Caco-2 (cell line): ENCODE data around the gene CLEC4M. TPM values are rescaled to one million over a fixed set of nuclear protein-coding genes. Genes with fewer than 3 reads are reported as not detected.

ENCODE experiments used
- BruUV-seq: library from RNA; stranded (reverse); fragments of 400-500 nt; replicated peaks from 2 replicates; lab custom pipeline; 2021; lab: Mats Ljungman, UMichigan
- CTCF ChIA-PET: fragments of 300-600 bp; sonication (Branson Sonifier 250); formaldehyde crosslinking; loops from one replicate; lab custom pipeline; 2022; ENCODE audit warnings: antibody characterized with exemption; lab: Charles Lee
- POLR2A ChIA-PET: fragments of 300-600 bp; sonication (Branson Sonifier 250); formaldehyde crosslinking; loops from one replicate; lab custom pipeline; 2022; ENCODE audit warnings: antibody characterized with exemption; lab: Charles Lee
- DNase-seq, 2 experiments: peaks; one replicate each; pipeline versions ENCODE4 v3.0.0 to v3.0.0-alpha.2; 2020 to 2022
- H3K27me3 ChIP-seq: replicated peaks from 2 replicates; pipeline ENCODE4 v1.6.0; 2011; ENCODE audit warnings: low read length; ENCODE audit not compliant: control insufficient read depth, insufficient read depth
- H3K36me3 ChIP-seq: 2 replicates; pipeline ENCODE4 v1.5.1; 2011; ENCODE audit warnings: low read length; ENCODE audit not compliant: control insufficient read depth, insufficient read depth
- H3K4me1 ChIP-seq: fragments of 250-450 bp; sonication (Bioruptor Pico); 2 replicates; pipeline ENCODE4 v1.5.1; 2020; ENCODE audit warnings: mild to moderate bottlenecking
- H3K4me3 ChIP-seq: 2 replicates; pipeline ENCODE4 v1.5.1; 2011; ENCODE audit warnings: low read depth, mild to moderate bottlenecking, control low read depth, low read length
- H3K9me3 ChIP-seq: fragments of 250-450 bp; sonication (Bioruptor Pico); 2 replicates; pipeline ENCODE4 v1.5.1; 2020; ENCODE audit warnings: mild to moderate bottlenecking, moderate library complexity
- H3K27ac Mint-ChIP-seq: one replicate; pipeline ENCODE4 v1.8.0; 2022; ENCODE audit warnings: mixed read lengths; ENCODE audit not compliant: unreplicated experiment
- H3K27me3 Mint-ChIP-seq: one replicate; pipeline ENCODE4 v1.8.0; 2022; ENCODE audit warnings: mixed read lengths; ENCODE audit not compliant: insufficient read depth, unreplicated experiment
- H3K36me3 Mint-ChIP-seq: one replicate; pipeline ENCODE4 v1.8.0; 2022; ENCODE audit warnings: mild to moderate bottlenecking, mixed read lengths; ENCODE audit not compliant: insufficient read depth, unreplicated experiment
- H3K4me1 Mint-ChIP-seq: one replicate; pipeline ENCODE4 v1.8.0; 2022; ENCODE audit warnings: low read depth, mixed read lengths; ENCODE audit not compliant: unreplicated experiment
- H3K4me3 Mint-ChIP-seq: one replicate; pipeline ENCODE4 v1.8.0; 2022; ENCODE audit warnings: mild to moderate bottlenecking, moderate library complexity, mixed read lengths; ENCODE audit not compliant: unreplicated experiment
- H3K9me3 Mint-ChIP-seq: one replicate; pipeline ENCODE4 v1.8.0; 2022; ENCODE audit warnings: mixed read lengths; ENCODE audit not compliant: unreplicated experiment
- CTCF ChIP-seq, 2 experiments: fragments of 200-600 bp in 1 of 2; IDR thresholded peaks; 1 replicate in 1 of 2; 2 replicates in 1 of 2; pipeline versions ENCODE4 v1.5.1 to v1.8.0; 2011 to 2022; ENCODE audit warnings: antibody characterized with exemption in 1 of 2, control low read depth in 1 of 2, inconsistent platforms in 1 of 2, low read depth in 1 of 2, low read length in 1 of 2, mild to moderate bottlenecking in 1 of 2, moderate library complexity in 1 of 2; ENCODE audit not compliant: insufficient read depth in 1 of 2, severe bottlenecking in 1 of 2, unreplicated experiment in 1 of 2
- intact Hi-C: fragments of 100-400 bp; cut with micrococcal nuclease; formaldehyde crosslinking; loops from one replicate; pipeline ENCODE4 v1.10.0; 2022; ENCODE audit not compliant: unreplicated experiment
- total RNA-seq: library from RNA; stranded (reverse); gene quantifications from 2 replicates; pipeline ENCODE4 v1.2.3, GENCODE V29; 2022

The CLEC4M gene
- total RNA-seq, 1 experiment from 2014 or later, result not detected

GRCh38 chr19:7736148-7736547 is 26.9 kb upstream of the CLEC4M start:
- Mint-ChIP-seq H3K4me3 (no peak overlapping the region), H3K9me3 (peaks cover 10% of the 10 kb centered on the region), H3K4me1 (peaks cover 6% of the 10 kb centered on the region), H3K27me3 (peaks cover 15% of the 10 kb centered on the region), H3K36me3 (no peaks in the 10 kb centered on the region), H3K27ac (no peak overlapping the region)
- BruUV-seq, result no TSS peak
- H3K27me3 ChIP-seq, result no peaks in the 10 kb centered on the region
- ChIA-PET CTCF (no interaction called here), POLR2A (no interaction called here)
- no peaks in the 10 kb centered on the region for H3K4me1 ChIP-seq
- no peaks in the 10 kb centered on the region for H3K36me3 ChIP-seq
- no peak for TF ChIP-seq CTCF (IDR thresholded peaks at IDR 0.05; ENCODE audit: insufficient read depth in 1 of 2, low read depth in 1 of 2, low read length in 1 of 2, severe bottlenecking in 1 of 2, unreplicated experiment in 1 of 2)
- no peak overlapping the region for H3K4me3 ChIP-seq
- DNase-seq, result no peak
- intact Hi-C loops, result no loop called here
- H3K9me3 ChIP-seq, result no peaks in the 10 kb centered on the region

DNA sequence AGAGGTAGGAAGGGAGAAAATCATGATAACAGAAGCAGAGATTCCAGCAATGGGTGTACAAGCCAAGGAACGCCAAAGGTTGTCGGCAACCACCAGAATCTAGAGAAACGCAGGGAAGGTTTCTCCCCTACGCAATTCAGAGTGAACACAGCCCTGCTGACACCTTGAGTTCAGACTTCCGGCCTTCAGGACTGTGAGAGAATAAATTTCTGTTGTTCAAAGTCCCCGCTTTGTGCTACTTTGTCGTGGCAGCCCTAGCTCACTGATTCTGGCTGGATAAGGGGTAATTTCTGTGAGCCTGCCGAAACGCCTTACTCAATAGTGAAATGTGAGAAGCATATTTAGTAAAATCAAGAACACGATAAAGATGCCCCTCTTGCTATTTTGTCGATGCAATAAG is 25.8 kb upstream of the CLEC4M start:
- Mint-ChIP-seq H3K4me3 (no peak overlapping the region), H3K27ac (no peak overlapping the region), H3K9me3 (peaks cover 10% of the 10 kb centered on the region), H3K27me3 (peaks cover 16% of the 10 kb centered on the region), H3K36me3 (no peaks in the 10 kb centered on the region), H3K4me1 (peaks cover 6% of the 10 kb centered on the region)
- Histone ChIP-seq H3K27me3 (no peaks in the 10 kb centered on the region), H3K9me3 (no peaks in the 10 kb centered on the region), H3K4me3 (no peak overlapping the region), H3K4me1 (no peaks in the 10 kb centered on the region), H3K36me3 (no peaks in the 10 kb centered on the region)
- no peak for DNase-seq
- BruUV-seq, result no TSS peak
- POLR2A ChIA-PET, result interaction anchor here (0.6 to 0.7 kb wide), 2 partner anchors 56 to 81 kb away, joined by 4 to 5 read pairs; no protein-coding TSS in a partner anchor
- CTCF ChIA-PET, result no interaction called here
- intact Hi-C loops, result no loop called here
- no peak for TF ChIP-seq CTCF (IDR thresholded peaks at IDR 0.05; ENCODE audit: insufficient read depth in 1 of 2, low read depth in 1 of 2, low read length in 1 of 2, severe bottlenecking in 1 of 2, unreplicated experiment in 1 of 2)

DNA sequence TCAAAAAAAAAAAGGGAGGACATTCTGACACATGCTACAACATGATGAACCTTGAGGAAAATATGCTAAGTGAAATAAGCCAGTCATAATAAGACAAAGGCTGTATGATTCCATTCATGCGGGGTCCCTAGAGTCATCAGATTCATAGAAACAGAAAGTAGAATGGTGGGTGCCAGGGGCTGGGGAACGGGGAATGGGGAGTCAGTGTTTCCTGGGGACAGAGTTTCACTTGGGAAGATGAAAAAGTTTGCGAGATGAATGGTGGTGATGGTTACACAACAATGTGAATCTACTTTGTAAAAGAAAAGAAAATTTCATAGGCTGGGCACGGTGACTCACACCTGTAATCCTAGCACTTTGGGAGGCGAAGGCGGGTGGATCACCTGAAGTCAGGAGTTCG is 25.0 kb upstream of the CLEC4M start:
- TF ChIP-seq CTCF (IDR thresholded peaks at IDR 0.05; ENCODE audit: insufficient read depth in 1 of 2, low read depth in 1 of 2, low read length in 1 of 2, severe bottlenecking in 1 of 2, unreplicated experiment in 1 of 2), result no peak
- Mint-ChIP-seq H3K36me3 (no peaks in the 10 kb centered on the region), H3K27me3 (peaks cover 19% of the 10 kb centered on the region), H3K27ac (no peak overlapping the region), H3K4me1 (peaks cover 6% of the 10 kb centered on the region), H3K4me3 (no peak overlapping the region), H3K9me3 (peaks cover 10% of the 10 kb centered on the region)
- BruUV-seq, result no TSS peak
- intact Hi-C loops, result no loop called here
- POLR2A ChIA-PET, result no interaction called here
- DNase-seq, result no peak
- CTCF ChIA-PET, result no interaction called here
- H3K4me3 ChIP-seq, result no peak overlapping the region
- H3K4me1 ChIP-seq, result no peaks in the 10 kb centered on the region
- no peaks in the 10 kb centered on the region for H3K36me3 ChIP-seq
- H3K27me3 ChIP-seq, result no peaks in the 10 kb centered on the region
- H3K9me3 ChIP-seq, result no peaks in the 10 kb centered on the region
